WTC11 (cell line): Measurements from ENCODE around the gene PLAAT3. TPM values are rescaled to one million over a fixed set of nuclear protein-coding genes. Genes with fewer than 3 reads are reported as not detected.
"Not testable (repeated sequence)": the region's sequence is repeated elsewhere in the genome, so short reads cannot be mapped to it uniquely, and the experiment has no call there.

ENCODE experiments used
- ATAC-seq: fragments of 200-7000 bp; cut with Tn5 transposase; 2 replicates; pipeline ENCODE4 v1.10.0; 2021; ENCODE audit warnings: mild to moderate bottlenecking, moderate library complexity
- CTCF ChIA-PET: fragments of 300-600 bp; sonication (Branson Sonifier 250); formaldehyde crosslinking; loops from one replicate; lab custom pipeline; 2021; ENCODE audit warnings: antibody characterized with exemption; lab: Charles Lee
- POLR2A ChIA-PET: fragments of 350-600 bp; sonication (Branson Sonifier 250); formaldehyde crosslinking; loops from one replicate; lab custom pipeline; 2021; ENCODE audit warnings: antibody characterized with exemption; lab: Charles Lee
- DNase-seq: peaks from one replicate; pipeline ENCODE4 v3.0.0; 2021; ENCODE audit warnings: low spot score
- H3K27ac Mint-ChIP-seq: 2 replicates; pipeline ENCODE4 v1.8.0; 2021; ENCODE audit warnings: mixed read lengths
- H3K27me3 Mint-ChIP-seq: 2 replicates; pipeline ENCODE4 v1.8.0; 2021; ENCODE audit warnings: low read depth, mild to moderate bottlenecking, moderate library complexity, mixed read lengths
- H3K36me3 Mint-ChIP-seq: 2 replicates; pipeline ENCODE4 v1.8.0; 2021; ENCODE audit warnings: mixed read lengths
- H3K4me1 Mint-ChIP-seq: 2 replicates; pipeline ENCODE4 v1.8.0; 2022; ENCODE audit warnings: mixed read lengths
- H3K4me3 Mint-ChIP-seq: 2 replicates; pipeline ENCODE4 v1.8.0; 2021; ENCODE audit warnings: mild to moderate bottlenecking, moderate library complexity, mixed read lengths
- H3K9me3 Mint-ChIP-seq: 2 replicates; pipeline ENCODE4 v1.8.0; 2021; ENCODE audit warnings: mixed read lengths
- AR ChIP-seq: fragments of 250-450 bp; sonication (Bioruptor Pico); IDR thresholded peaks from 2 replicates; pipeline ENCODE4 v1.9.0; 2021; ENCODE audit warnings: mild to moderate bottlenecking
- ATF6 ChIP-seq: sonication (generic); formaldehyde crosslinking; IDR thresholded peaks from 2 replicates; pipeline ENCODE4 v1.8.1; 2023; ENCODE audit warnings: mild to moderate bottlenecking, missing genetic modification reagents
- CTCF ChIP-seq: fragments of 200-600 bp; IDR thresholded peaks from 2 replicates; pipeline ENCODE4 v1.8.0; 2022; ENCODE audit warnings: antibody characterized with exemption
- ERG ChIP-seq: fragments of 250-450 bp; sonication (Bioruptor Pico); IDR thresholded peaks from 2 replicates; pipeline ENCODE4 v1.8.0; 2021; ENCODE audit warnings: mild to moderate bottlenecking
- ESRRA ChIP-seq: sonication (generic); formaldehyde crosslinking; IDR thresholded peaks from 2 replicates; pipeline ENCODE4 v1.8.1; 2022; ENCODE audit warnings: mild to moderate bottlenecking, missing genetic modification reagents, borderline replicate concordance
- FOXK1 ChIP-seq: sonication (generic); formaldehyde crosslinking; IDR thresholded peaks from 2 replicates; pipeline ENCODE4 v1.8.0; 2022; ENCODE audit warnings: mild to moderate bottlenecking, moderate library complexity, missing genetic modification reagents
- FOXP4 ChIP-seq: sonication (generic); formaldehyde crosslinking; IDR thresholded peaks from 2 replicates; pipeline ENCODE4 v1.8.0; 2022; ENCODE audit warnings: mild to moderate bottlenecking, missing genetic modification reagents
- GTF2I ChIP-seq: fragments of 250-450 bp; sonication (Bioruptor Pico); conservative IDR thresholded peaks from 2 replicates; pipeline ENCODE4 v1.4.0; 2021; ENCODE audit warnings: mild to moderate bottlenecking
- MXD4 ChIP-seq: fragments of 250-450 bp; sonication (Bioruptor Pico); IDR thresholded peaks from 2 replicates; pipeline ENCODE4 v1.8.0; 2021; ENCODE audit warnings: mild to moderate bottlenecking, moderate library complexity, borderline replicate concordance
- MYBL2 ChIP-seq: sonication (generic); formaldehyde crosslinking; IDR thresholded peaks from 2 replicates; pipeline ENCODE4 v1.8.1; 2023; ENCODE audit warnings: mild to moderate bottlenecking, moderate library complexity, missing genetic modification reagents
- TEAD4 ChIP-seq: sonication (generic); formaldehyde crosslinking; IDR thresholded peaks from 2 replicates; pipeline ENCODE4 v1.8.0; 2022; ENCODE audit warnings: mild to moderate bottlenecking, missing genetic modification reagents
- USF1 ChIP-seq: sonication (generic); formaldehyde crosslinking; IDR thresholded peaks from 2 replicates; pipeline ENCODE4 v1.8.0; 2022; ENCODE audit warnings: mild to moderate bottlenecking, missing genetic modification reagents
- USF2 ChIP-seq: sonication (generic); formaldehyde crosslinking; IDR thresholded peaks from 2 replicates; pipeline ENCODE4 v1.8.1; 2023; ENCODE audit warnings: mild to moderate bottlenecking, missing genetic modification reagents, moderate library complexity
- ZBTB43 ChIP-seq: sonication (generic); formaldehyde crosslinking; IDR thresholded peaks from 2 replicates; pipeline ENCODE4 v1.8.1; 2023; ENCODE audit warnings: mild to moderate bottlenecking, missing genetic modification reagents
- ZNF121 ChIP-seq: sonication (generic); formaldehyde crosslinking; IDR thresholded peaks from 2 replicates; pipeline ENCODE4 v1.8.0; 2023; ENCODE audit warnings: missing genetic modification reagents
- ZNF138 ChIP-seq: sonication (generic); formaldehyde crosslinking; conservative IDR thresholded peaks from 2 replicates; pipeline ENCODE4 v1.8.1; 2022; ENCODE audit warnings: mild to moderate bottlenecking, moderate library complexity, missing genetic modification reagents
- ZSCAN18 ChIP-seq: fragments of 250-450 bp; sonication (Bioruptor Pico); IDR thresholded peaks from 2 replicates; pipeline ENCODE4 v2.1.2; 2022; ENCODE audit warnings: mild to moderate bottlenecking, moderate library complexity
- total RNA-seq: library from RNA; stranded (reverse); gene quantifications from 3 replicates; pipeline ENCODE4 v1.2.3, GENCODE V29; 2021

Gene PLAAT3
- total RNA-seq, 1 experiment from 2014 or later: 160 TPM

- 0 out of 2 replicates have a peak, but pooled peaks have one; percentile 31 for TF ChIP-seq TEAD4
- TF ChIP-seq ATF6 (CRISPR knock-in tag): no peak
- TF ChIP-seq ZBTB43 (CRISPR knock-in tag): 0 out of 2 replicates have a peak, but pooled peaks have one; percentile 16
- TF ChIP-seq AR (CRISPR knock-in tag): no peak
- no peak for TF ChIP-seq USF2
Measured at GRCh38 chr11:63532117-63532516, 82.1 kb downstream of the PLAAT3 start (continued).

GRCh38 chr11:63531074-63531792 lies 83.0 kb downstream of the PLAAT3 start:
- peaks cover 65% of the 10 kb centered on the region for H3K4me1 Mint-ChIP-seq
- H3K36me3 Mint-ChIP-seq, POLR2A ChIA-PET, H3K27me3 Mint-ChIP-seq, H3K9me3 Mint-ChIP-seq: not testable (repeated sequence)
- TF ChIP-seq FOXK1 (CRISPR knock-in tag) (peak; percentile 60), ERG (CRISPR knock-in tag) (peak; percentile 52; the same call in 1 of the 2 replicates), FOXP4 (peak; percentile 24; the same call in 1 of the 2 replicates), ESRRA (CRISPR knock-in tag) (peak; percentile 66; the same call in 1 of the 2 replicates)
- DNase-seq (peak; percentile 30), ATAC-seq (peak; percentile 93)
- H3K27ac Mint-ChIP-seq: peak overlapping the region; percentile 99
- peak overlapping the region; percentile 46 for H3K4me3 Mint-ChIP-seq
- CTCF ChIA-PET: interaction anchor here (1.9 kb wide), 1 partner anchor 23 kb away, joined by 8 read pairs; no protein-coding TSS in a partner anchor

- POLR2A ChIA-PET: interaction anchor here (1.0 to 1.1 kb wide), 2 partner anchors 39 to 152 kb away, joined by 3 read pairs; partner anchors contain the start of genes PLAAT5 and RTN3
- ATAC-seq: peak; percentile 11; the same call in 1 of the 2 replicates
- Mint-ChIP-seq H3K27ac (peak overlapping the region; percentile 98), H3K27me3 (no peaks in the 10 kb centered on the region), H3K4me1 (peaks cover 65% of the 10 kb centered on the region), H3K4me3 (no peak overlapping the region; the same call in 1 of the 2 replicates), H3K9me3 (peaks cover 2% of the 10 kb centered on the region), H3K36me3 (peaks cover 9% of the 10 kb centered on the region)
- CTCF ChIA-PET: interaction anchor here (0.9 kb wide), 1 partner anchor 22 kb away, joined by 3 read pairs; no protein-coding TSS in a partner anchor
- no peak for DNase-seq
- TF ChIP-seq MXD4 (CRISPR knock-in tag): no peak
- TF ChIP-seq ZNF138 (CRISPR knock-in tag): no peak
- no peak for TF ChIP-seq ZSCAN18 (CRISPR knock-in tag)
- no peak for TF ChIP-seq USF1 (CRISPR knock-in tag)
- no peak for TF ChIP-seq MYBL2 (CRISPR knock-in tag)
- TF ChIP-seq ZNF121 (CRISPR knock-in tag): no peak
- no peak for TF ChIP-seq CTCF
- TF ChIP-seq GTF2I (CRISPR knock-in tag): no peak
Measured at GRCh38 chr11:63530021-63530420, 84.2 kb downstream of the PLAAT3 start.
